GM19240 (cell line): ENCODE data around the gene DPF1.

Experiments used
- DNase-seq: peaks from one replicate; pipeline ENCODE4 v3.0.0; 2011; ENCODE audit warnings: low spot score; ENCODE audit not compliant: insufficient read length

The DPF1 gene

DNA sequence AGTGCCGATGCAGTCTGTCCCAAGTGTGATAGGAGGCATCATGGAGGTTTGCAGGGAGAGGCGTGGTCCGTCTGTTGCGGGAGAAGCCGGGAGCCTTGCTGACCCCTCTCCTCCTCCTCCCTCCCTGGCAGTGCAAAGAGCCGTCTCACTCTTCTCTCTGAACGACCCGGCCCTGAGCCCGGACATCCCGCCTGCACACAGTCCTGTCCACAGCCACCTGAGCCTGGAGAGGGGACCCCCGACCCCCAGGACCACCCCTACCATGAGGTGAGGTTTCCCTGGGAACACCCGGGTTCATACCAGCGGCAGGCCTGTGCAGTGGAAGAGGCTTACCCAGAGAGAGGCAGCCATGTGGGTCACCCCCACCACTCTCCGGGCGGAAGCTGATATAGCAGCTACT lies 22.3 kb downstream of the DPF1 start:
- DNase-seq, result no peak

DNA sequence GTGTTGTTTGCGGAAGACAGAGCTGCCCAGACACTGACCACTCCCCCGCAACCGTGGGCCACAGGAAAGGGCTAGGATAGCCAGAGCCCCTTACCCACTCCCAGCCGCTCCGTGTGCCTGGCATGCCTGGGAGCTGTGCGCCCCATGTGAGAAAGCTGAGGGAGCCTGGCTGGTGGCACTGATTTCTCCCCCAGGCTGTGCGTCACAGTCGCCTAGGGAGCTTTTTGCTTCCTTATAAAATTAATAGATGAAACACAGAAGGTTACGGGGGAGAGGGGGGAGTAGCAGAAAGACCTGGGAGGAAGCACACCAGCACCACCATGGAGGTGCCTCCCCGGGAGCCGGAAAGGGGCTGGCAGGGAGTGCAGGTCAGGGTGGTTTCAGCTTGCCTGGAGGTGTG lies 24.7 kb downstream of the DPF1 start:
- no peak for DNase-seq

DNA sequence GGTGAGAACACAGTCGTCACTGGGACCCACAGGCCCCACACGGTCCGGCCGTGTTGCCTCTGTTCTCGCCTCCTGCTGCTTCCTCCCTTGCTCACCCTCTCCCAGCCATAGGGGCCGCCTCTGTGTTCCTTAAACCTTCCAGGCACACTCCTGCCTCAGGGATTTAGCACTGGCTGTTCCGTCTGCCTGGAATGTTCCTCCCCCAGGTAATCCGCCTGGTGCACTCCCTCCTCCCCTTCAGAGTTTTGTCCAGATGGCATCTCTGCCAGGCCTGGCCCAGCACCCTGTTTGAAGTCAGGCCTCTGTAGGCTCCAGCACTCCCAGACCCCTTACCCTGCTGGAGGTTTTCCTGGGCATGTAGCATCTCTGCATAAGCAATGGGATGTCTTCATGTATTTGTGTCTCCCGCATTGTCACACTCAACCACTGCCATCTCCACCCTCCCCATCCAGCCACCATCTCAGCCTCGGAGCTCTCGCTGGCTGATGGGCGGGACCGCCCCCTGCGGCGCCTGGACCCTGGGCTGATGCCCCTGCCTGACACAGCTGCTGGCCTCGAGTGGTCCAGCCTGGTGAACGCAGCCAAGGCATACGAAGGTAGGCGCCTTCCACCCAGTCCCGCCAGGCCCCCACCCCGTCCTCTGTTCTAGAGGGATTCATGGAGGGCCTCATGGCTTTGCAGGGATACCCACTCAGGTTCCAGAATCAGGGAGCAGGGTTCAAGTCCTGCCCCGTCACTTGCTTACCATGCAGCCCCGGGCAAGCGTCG lies 25.9 kb downstream of the DPF1 start:
- no peak for DNase-seq

DNA sequence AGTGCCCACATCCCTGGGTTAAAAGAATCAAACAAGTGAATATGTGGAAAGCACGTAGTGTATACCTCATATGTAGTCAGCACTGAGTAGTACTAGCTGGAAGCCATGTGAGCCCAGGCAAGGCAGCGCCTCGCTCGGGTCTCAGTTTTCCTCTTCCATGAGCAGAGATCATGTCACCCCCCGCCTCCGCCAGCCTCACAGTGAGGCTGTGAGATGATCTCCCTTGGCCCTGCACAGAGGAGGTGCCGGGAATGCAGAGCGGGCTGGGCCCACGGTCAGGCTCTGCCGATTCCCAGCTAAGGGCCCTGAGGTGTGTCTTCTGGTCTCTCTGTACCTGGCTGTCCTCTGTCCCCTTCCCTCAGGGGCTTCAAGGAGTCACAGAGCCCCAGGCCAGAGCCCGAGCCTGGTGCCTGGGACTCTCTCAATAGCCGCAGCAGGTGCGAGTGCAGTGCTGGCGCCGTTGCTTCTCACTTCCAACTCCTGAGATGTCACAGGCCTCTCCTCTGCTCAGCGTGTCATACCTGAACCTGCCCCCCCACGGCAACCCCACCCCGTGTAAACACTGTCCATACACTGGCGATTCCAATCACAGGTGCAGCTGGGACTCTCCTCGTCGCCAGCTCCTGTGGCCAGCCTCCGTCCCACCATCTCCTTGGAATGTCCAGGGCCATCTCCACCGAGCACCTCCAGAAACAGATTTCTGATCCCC lies 26.9 kb downstream of the DPF1 start:
- no peak for DNase-seq

DNA sequence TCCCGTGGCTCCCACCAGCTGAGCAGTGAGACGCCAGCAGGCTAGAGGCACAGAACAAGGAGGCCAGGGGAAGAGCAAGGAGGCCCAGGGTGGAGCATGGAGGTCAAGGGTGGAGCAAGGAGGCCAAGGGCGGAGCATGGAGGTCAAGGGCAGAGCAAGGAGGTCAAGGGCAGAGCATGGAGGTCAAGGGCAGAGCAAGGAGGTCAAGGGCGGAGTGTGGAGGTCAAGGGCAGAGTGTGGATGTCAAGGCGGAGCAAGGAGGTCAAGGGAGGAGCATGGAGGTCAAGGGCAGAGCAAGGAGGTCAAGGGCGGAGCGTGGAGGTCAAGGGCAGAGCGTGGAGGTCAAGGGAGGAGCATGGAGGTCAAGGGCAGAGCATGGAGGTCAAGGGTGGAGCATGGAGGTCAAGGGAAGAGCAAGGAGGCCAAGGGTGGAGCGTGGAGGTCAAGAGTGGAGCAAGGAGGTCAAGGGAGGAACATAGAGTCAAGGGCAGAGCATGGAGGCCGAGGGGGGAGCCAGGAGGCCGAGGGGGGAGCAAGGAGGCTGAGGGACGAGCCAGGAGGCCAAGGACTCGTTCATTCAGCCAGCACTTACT lies 27.7 kb downstream of the DPF1 start:
- DNase-seq, result no peak

DNA sequence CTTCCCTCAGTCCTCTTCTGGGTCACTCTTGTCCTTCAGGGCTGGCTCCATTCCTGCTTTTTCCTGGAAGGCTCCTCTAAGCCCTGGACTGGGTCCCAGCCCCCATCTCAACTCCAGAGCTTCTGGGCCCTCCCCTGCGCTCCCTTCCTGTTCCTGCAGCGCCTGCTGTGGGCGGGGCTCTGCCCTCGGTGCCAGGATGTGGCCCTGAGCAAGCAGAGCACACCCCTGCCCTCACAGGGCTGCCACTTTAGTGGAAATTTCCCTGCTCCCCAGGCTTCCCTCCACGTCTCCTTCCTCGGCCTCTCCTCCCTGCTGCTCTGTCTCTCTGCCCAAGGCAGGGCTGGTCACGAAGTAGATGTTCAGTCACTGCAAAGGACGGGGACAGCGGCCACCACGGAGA lies 28.8 kb downstream of the DPF1 start:
- no peak for DNase-seq

DNA sequence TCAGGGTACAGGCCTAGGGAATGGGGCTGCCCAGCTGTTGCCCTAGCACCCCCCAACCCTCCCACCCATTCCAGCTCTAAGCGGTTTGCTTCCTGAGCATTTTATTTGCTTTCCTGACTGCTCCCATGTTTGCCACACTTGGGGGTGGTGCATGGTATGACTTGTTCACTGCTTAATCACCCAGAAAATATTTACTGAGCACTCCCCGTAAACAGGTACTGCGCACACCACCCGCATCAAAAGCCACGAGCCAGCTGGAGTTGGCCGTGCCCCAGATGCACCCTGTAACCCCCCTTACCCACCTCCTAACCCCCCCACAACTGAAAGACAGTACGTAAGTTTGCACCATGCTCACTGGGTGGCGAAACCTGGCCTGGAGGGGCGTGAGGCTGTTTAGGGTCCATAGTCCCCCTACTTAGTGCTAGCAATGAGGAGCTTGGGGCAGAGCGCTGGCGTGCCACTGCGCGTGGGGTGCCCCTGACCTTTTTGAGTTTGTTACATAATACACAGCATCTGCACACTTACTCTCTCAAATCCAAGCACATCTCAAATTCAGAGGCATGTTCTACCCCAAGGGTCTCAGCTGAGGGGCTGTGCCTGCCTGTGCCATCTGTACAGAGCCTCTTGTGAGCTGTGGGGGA lies 29.8 kb downstream of the DPF1 start:
- no peak for DNase-seq

DNA sequence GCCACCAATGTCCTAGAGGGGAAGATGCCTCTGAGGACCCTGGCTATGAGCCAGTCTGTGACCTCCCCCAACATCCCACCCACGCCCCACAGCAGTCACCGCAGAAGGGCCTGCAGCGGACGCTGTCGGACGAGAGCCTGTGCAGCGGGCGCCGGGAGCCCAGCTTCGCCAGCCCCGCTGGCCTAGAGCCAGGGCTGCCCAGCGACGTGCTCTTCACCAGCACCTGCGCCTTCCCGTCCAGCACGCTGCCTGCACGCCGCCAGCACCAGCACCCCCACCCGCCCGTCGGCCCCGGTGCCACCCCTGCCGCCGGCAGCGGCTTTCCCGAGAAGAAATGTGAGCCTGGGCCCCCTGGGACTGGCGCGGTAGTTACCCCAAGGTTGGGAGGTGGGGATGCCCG lies 30.6 kb downstream of the DPF1 start:
- no peak for DNase-seq

DNA sequence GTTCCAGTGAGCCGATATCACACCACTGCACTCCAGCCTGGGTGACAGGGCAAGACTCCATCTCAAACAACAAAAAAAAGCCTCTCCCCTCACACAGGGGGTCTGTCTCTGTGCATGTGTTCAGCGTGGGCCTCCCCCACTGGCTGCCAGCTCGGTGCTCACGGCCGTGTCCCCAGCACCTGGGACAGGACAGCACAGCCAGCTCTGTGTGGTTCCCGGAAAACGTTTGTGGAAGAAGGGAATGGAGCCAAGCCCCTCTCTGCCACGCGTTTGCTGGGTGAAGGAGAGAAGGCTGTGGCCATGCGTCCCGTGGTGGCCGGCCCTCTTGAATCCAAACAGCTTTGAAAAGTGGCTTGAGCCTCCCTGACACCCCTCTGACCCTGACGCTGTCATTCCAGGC lies 32.3 kb downstream of the DPF1 start:
- DNase-seq, result no peak

DNA sequence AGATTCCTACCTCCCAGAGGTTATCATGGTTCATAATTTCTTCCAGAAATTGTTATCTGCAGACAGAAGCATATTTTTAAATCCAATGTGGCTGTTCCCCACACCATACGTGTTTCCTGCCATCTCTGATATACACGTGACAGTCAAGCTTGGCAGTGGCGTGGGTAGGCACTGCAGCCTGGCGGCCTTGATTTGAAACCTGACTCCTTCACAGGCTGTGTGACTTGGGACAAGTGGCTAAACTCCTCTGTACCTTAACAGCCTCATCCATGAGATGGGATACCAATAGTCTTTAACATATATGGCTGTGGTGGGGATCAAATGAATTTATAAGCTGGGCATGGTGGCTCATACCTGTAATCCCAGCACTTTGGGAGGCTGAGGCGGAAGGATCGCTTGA lies 33.2 kb downstream of the DPF1 start:
- no peak for DNase-seq

DNA sequence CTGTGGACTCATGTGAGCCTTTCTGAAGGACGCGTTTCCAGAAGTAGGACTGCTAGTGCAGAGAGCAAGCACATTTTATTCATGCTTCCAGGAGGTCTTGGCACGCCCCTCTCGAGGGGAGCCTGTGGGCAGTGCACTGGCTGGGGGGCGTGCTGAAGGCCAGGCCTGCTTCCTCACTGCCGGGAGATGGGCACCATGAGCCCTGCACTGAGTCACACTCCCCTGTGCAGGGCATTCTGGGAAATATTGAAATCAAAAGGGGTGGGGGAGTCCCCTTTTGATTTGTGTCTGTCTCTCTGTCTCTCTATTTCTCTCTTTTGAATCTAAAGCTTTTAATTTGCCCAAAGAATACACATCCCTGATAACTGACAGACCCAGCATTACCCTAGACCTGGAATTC lies 34.0 kb downstream of the DPF1 start:
- DNase-seq, result no peak

DNA sequence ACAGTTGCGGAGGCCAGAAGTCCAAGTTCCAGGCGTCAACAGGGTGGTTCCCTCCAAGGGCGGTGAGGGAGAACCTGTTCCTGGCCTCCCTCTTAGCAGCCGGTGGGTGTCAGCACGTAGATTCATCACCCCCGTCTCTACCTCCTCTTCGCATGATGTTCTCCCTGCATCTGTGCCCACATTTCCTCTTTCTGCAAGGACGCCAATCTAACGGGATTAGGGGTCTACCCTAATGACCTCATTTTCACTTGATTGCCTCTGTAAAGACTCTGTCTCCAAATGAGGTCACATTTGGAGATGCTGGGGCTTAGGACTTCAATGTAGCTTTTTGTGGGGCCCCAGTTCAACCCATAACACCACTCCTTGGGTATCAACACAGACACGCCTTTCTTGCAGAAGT lies 38.5 kb downstream of the DPF1 start:
- DNase-seq, result no peak

DNA sequence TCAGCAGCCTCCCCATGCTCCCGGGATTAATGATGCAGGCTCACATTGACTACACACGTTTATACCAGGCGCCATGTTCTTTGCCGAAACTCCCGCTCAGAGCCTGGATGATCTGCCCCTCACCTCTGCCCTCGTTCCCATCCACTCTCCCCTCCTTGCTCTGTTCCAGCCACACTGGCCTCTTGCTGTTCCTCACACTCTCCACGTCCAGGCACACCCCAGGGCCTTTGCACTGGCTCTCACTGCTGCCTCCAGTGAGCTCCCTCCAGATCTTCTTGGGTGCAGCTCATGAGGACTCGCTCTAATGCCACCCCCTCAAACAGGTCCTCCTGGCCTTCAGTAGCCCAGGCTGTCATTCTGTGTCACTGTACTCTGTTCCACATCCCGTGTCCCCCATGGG lies 39.2 kb downstream of the DPF1 start:
- no peak for DNase-seq

DNA sequence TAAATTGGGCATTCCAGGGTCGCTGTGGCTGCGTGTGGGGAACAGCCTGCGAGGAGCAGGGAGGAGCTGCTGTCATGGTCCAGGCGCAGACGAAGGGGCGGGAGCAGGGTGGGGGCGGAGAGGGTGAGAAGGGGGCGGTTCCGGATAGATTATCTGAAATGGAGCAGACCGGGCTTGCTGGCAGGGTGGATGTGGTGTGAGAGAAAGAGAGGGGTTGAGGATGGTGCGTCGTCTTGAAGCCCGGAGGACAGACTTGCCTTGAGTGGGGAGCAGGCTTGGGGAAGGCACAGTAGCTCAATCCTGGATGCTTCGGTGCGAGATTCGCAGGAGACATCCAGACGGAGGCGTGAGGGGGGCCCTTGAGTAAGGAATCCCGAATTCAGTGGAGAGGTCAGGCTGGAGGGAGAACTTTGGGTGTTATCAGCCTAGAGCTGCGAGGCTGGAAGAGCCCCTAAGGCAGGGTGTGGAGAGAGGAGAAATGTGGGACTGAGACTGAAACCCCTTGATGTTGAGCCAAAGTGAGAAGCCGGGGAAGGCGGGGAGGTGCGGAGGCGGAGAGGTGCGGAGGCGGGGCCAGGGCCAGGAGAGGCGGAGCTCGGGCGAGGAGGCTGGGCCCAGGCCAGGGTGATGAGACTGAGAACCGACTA lies 40.6 kb downstream of the DPF1 start:
- no peak for DNase-seq

DNA sequence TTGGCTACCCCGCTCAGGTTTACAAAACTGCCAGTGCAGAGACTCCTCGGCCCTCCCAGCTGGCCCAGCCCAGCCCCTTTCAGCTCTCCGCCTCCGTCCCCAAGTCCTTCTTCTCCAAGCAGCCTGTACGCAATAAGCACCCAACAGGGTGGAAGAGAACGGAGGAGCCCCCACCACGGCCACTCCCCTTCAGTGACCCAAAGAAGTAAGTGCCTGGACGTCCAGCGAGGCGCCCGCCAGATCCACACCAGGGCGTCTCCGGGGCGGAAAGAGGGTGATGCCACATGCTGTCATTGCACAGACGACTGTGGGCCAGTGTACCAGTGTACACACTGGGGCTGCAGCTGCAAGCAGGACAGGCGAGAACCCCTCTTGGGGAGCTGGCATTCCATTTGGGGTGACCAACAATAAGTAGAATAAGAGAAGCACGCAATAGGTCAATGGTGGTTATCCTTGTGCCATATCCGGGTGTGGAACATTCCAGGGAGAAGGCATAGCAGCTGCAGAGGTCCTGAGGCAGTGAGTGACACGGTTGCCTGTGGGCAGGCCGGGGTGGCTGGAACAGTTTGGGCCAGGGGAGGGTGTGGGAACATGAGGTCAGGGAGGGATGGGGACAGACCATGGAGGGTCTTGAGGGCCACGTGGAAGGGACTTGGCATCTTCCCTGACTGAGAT lies 41.3 kb downstream of the DPF1 start:
- no peak for DNase-seq

DNA sequence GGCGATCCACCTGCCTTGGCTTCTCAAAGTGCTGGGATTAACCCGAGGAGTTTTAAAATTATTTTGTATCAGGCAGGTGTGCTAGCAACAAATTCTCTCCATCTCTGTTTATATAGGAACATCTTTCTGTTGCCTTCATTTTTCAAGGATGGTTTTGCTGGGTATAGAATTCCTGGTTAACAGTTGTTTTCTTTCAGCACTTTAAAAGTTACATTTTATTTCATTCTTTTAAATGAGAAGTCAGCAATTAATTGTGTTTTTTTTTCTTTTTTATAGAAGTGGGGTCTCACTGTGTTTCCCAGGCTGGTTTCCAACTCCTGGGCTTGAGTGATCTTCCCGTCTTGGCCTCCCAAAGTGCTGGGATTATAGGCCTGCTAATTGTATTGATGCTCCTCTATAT lies 44.0 kb downstream of the DPF1 start:
- no peak for DNase-seq

DNA sequence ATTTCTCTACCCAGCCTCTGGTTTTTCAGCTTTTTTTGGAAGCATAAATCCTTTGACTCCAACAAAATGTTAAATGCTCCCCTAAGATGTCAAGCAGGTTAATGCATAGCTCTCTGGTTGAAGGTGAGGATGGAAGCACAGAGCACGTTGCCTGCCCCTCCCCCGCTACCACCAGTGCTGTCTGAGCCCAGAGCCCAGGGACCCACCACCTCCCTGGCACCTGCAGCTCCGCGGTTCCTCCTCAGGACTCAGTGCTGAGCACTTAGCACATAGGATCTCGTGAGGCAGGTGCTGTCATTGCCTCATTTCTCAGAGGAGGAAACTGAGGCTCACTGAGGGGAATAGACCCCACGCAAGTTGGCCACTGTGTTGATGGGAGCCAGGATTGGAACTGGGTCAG lies 48.6 kb downstream of the DPF1 start:
- no peak for DNase-seq

DNA sequence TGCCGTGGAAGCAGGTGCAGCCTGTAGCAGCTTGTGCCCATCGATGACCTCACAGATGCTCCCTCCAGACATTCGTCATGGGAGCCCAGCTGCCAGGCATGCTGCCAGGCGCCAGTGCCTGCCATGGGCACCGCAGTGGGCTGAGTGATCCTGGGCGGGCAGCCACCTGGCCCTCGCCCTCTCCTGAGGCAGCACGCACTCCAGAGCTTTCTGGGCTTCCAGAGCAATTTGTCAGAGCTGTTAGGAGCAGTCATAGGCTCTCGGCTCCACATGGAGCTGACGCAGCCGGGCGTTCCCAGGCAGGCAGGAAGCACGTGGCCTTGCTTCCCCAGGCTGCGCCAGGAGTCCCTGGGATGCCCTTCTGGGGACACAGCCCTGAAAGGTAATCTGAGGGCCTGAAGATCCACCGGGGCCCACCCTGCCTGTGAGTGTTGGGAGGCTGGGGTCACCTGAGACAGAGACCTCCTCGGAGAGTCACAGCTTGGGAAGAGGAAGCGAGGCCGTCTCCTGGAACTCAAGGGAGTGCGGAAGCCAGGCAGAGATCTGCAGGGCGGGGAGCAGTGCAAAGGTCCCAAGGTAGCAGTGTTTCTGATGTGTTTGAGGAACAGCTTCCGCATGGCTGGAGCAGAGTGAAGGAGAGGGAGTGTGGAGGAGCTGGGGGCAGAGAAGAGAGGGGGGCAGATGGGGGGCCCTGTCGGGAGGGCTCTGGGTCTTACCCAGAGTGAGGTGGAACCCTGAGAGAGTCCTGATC lies 50.6 kb downstream of the DPF1 start:
- no peak for DNase-seq

DNA sequence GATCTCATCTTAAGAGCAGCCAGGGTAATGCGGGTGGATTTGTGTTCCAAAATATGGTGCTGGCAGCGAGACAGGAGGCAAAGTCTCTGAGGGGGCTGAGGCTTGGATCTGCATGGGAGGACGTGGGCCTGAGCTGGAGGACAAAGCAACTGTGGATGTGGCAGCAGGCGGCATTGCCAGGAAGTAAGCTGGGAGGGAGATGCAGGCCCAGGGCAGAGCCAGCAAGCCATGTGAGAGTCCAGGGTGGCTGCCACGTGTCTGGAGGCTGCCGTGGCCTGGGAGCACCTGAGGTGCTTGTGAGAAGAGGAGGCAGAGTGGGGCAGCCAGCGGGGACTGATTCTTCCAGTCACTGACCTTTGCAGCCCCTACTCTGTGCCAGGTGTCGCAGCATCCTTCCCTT lies 52.0 kb downstream of the DPF1 start:
- DNase-seq, result no peak

DNA sequence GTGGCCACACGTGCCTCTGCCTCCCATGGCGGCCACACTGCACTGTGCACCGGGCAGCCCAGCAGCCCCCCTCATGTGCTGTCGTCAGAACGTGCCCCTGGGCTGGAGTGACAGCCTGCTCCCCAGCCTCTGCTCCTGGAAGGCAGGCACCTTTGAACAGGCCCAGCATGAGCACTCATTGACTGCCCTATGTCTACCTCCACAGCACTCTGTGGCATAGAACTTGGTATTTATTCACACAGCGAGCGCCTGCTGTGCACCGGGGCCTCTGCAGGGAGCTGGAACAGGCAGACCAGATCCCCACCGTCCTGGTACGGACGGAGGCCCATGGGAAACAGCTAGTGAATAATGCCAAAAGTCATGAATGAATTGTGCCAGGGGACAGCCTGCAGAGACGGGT lies 53.7 kb downstream of the DPF1 start:
- DNase-seq, result no peak

DNA sequence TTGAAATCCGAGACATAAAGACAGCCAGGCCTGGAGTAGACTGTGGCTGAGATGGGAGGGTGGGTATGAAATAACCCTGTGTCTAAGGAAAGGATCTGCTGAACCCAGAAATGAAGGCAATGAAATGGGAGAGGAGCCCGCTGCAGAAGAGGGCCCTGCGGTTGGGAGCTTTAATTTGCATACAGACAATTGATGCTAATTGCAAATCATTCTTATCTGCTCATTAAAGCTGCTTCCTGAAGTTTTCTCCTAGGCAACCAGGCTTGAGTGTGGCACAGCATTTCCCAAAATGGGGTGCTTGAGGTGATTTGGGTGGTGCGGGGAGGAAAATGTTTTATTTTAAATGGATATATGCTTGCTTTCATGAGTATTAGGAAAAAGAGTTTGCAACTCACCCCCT lies 55.4 kb downstream of the DPF1 start:
- no peak for DNase-seq
